ENCODE data around the gene SRL. TPM values are rescaled to one million over a fixed set of nuclear protein-coding genes. Genes with fewer than 3 reads are reported as not detected.
A peak's percentile ranks its signal among the peaks of the same experiment; 100 is the strongest.

Gene SRL
- total RNA-seq, 2 donors from 2014 or later = 295 to 466 TPM

- peak overlapping the region; percentile 54 to 70 for H3K27ac ChIP-seq
- no peak overlapping the region for H3K4me3 ChIP-seq
- no peak for DNase-seq (ENCODE audit: low spot score)
- H3K36me3 ChIP-seq = no peaks in the 10 kb centered on the region
- TF ChIP-seq, protein P1, sequence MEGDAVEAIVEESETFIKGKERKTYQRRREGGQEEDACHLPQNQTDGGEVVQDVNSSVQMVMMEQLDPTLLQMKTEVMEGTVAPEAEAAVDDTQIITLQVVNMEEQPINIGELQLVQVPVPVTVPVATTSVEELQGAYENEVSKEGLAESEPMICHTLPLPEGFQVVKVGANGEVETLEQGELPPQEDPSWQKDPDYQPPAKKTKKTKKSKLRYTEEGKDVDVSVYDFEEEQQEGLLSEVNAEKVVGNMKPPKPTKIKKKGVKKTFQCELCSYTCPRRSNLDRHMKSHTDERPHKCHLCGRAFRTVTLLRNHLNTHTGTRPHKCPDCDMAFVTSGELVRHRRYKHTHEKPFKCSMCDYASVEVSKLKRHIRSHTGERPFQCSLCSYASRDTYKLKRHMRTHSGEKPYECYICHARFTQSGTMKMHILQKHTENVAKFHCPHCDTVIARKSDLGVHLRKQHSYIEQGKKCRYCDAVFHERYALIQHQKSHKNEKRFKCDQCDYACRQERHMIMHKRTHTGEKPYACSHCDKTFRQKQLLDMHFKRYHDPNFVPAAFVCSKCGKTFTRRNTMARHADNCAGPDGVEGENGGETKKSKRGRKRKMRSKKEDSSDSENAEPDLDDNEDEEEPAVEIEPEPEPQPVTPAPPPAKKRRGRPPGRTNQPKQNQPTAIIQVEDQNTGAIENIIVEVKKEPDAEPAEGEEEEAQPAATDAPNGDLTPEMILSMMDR (IDR thresholded peaks at IDR 0.05) = no peak
- H3K9me3 ChIP-seq = no peaks in the 10 kb centered on the region
- no peaks in the 10 kb centered on the region for H3K27me3 ChIP-seq
- H3K4me1 ChIP-seq = no peaks in the 10 kb centered on the region
These were observed 5.5 kb upstream of the SRL start for GRCh38 chr16:4247460-4247784.

DNA sequence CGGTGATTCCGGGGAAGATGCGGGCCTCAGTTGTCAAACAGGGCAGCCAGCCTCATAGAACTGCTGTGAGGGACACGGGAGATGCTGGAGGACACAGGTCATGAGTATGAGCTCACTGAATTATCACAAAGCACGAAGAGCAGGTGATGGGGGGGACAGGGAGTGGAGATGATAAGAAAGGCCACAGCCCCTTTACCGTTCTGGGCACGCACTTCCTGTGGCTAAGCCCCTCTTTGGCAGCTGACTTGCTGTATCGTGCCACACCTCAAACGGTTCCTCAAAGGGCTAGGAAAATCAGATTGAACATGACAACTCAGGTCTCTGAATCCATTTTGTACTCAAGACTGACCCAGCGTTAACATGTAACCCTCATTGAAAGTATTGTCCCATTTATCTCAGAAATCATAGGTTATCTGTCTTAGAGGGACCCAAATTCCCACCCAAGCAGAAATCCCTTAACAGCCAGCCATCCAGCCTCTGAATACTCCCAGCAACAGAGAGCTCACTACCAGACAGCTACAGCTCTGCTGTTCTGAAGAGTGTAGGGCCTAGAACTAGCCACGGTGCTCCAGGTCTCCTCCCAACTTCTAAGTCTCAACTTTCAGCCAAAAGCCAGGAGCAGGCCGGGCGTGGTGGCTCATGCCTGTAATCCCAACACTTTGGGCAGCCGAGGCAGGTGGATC is 5.0 kb upstream of the SRL start:
- Histone ChIP-seq H3K9me3 (no peaks in the 10 kb centered on the region), H3K4me3 (no peak overlapping the region), H3K4me1 (no peaks in the 10 kb centered on the region), H3K36me3 (no peaks in the 10 kb centered on the region), H3K27ac (peak overlapping the region; percentile 54 to 70), H3K27me3 (no peaks in the 10 kb centered on the region)
- no peak for DNase-seq (ENCODE audit: low spot score)
- TF ChIP-seq, protein P1 (IDR thresholded peaks at IDR 0.05) = no peak

DNA sequence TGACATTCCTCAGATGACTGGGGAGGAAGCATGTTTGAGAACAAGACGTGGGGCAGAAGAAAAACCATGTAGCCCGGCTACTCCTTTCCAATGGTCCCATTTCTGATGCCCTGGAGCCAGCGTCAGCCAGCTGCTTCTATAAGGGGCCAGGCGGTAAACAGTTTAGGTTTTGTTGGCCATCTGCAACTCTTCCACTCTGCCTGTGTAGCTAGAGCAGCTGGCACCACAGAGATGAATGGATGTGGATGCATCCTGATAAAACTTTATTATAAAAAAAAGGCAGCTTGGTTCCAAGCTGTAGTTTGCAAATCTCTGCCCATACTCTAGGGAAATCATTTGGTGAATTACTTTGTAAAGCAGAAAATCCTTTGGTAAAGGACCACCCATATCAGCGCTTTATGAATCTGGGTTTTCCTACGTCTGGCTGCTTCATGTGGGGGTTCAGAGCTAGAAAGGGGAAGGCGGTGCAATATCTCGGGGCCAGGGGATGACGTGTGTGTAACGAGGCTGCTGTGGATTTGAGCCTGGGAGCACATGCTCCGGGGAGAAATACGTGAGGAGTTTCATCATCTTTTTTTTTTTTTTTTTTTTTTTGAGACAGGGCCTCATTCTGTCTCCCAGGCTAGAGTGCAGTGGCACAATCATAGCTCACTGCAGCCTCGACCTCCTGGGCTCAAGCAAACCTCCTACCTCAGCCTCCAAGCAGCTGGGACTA is 3.4 kb upstream of the SRL start:
- Histone ChIP-seq H3K9me3 (no peaks in the 10 kb centered on the region), H3K27ac (peak overlapping the region in 1 of 2 donors; percentile 16), H3K36me3 (no peaks in the 10 kb centered on the region), H3K4me1 (no peaks in the 10 kb centered on the region), H3K27me3 (no peaks in the 10 kb centered on the region), H3K4me3 (no peak overlapping the region)
- TF ChIP-seq, protein P1 (IDR thresholded peaks at IDR 0.05) = no peak
- no peak for DNase-seq (ENCODE audit: low spot score)

DNA sequence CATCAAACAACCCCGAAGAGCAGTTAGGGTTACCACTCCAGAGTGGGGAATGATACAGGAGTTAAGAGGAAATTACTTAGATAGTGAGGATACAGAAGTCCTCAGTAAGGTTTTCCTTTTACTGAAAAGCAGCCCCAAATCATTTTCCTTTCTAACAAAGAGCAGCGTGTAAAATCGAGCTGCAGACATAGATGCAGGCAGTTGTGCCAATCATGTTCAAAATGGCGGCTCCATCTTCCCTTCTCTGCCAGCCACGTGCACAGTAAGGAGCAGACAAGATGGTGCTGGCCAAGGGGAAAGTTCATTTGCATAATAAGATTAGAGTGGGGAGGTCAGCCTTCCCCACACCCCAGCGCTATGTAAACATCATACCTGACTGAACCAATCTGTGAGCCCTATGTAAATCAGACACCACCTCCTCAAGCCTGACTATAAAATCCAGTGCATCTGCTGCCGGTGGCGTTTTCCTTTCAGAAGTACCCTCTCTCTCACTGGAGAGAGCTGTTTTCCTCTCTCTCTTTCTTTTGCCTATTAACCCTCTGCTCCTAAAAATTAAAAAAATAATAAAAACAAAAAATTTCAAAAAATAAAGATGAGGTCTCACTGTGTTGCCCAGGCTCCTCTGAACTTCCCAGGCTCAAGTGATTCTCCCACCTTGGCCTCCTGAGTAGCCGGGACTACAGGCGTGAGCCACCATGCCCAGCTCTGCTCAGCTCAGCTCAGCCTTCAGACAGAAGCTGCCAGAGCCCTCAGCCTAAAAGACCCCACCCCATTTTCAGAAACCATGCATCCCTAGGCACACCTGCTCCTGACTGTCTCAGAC is 2.6 kb upstream of the SRL start:
- TF ChIP-seq, protein P1 (IDR thresholded peaks at IDR 0.05) = no peak
- DNase-seq (ENCODE audit: low spot score) = no peak
- Histone ChIP-seq H3K4me3 (no peak overlapping the region), H3K4me1 (no peaks in the 10 kb centered on the region), H3K9me3 (no peaks in the 10 kb centered on the region), H3K27ac (peak overlapping the region in 1 of 2 donors; percentile 31), H3K27me3 (no peaks in the 10 kb centered on the region), H3K36me3 (no peaks in the 10 kb centered on the region)

- TF ChIP-seq, protein P1 (IDR thresholded peaks at IDR 0.05) = no peak
- H3K27me3 ChIP-seq = no peaks in the 10 kb centered on the region
- no peak for DNase-seq (ENCODE audit: low spot score)
- peaks cover 0 to 16% of the 10 kb centered on the region in 2 donors for H3K4me1 ChIP-seq
- H3K27ac ChIP-seq = peak overlapping the region; percentile 85 to 96
- H3K9me3 ChIP-seq = no peaks in the 10 kb centered on the region
- no peaks in the 10 kb centered on the region for H3K36me3 ChIP-seq
- H3K4me3 ChIP-seq = peak overlapping the region; percentile 49 to 55
These were observed 487 bp downstream of the SRL start for GRCh38 chr16:4241258-4241927.

All from right atrium auricular region (tissue), 2 donors.